B cell (primary cell): ENCODE measurements around the gene NOL4L. TPM values are rescaled to one million over a fixed set of nuclear protein-coding genes. Genes with fewer than 3 reads are reported as not detected.
A peak's percentile ranks its signal among the peaks of the same experiment; 100 is the strongest.

Experiments
- ATAC-seq: fragments of 200-7000 bp; cut with Tn5 transposase; one replicate; pipeline ENCODE4 v1.10.0; 2021; ENCODE audit warnings: low read depth, mild to moderate bottlenecking, moderate number of reproducible peaks, moderate library complexity
- CTCF ChIA-PET: fragments of 350-600 bp; sonication (Branson Sonifier 250); formaldehyde crosslinking; loops from one replicate; lab custom pipeline; 2021; ENCODE audit warnings: antibody characterized with exemption, inconsistent platforms; lab: Charles Lee
- POLR2A ChIA-PET: fragments of 350-600 bp; sonication (Branson Sonifier 250); formaldehyde crosslinking; loops from one replicate; lab custom pipeline; 2021; ENCODE audit warnings: antibody characterized with exemption; lab: Charles Lee
- DNase-seq: peaks from one replicate; pipeline ENCODE4 v3.0.0; 2013
- H2AFZ ChIP-seq: 2 replicates; pipeline ENCODE4 v1.6.1; 2012; ENCODE audit warnings: mild to moderate bottlenecking, low read depth, low read length; ENCODE audit not compliant: insufficient read depth, poor library complexity, severe bottlenecking
- H3K27ac ChIP-seq, 2 donors: 1 replicate in 1 of 2; 2 replicates in 1 of 2; pipeline ENCODE4 v1.5.1; 2012 to 2013; ENCODE audit warnings: low read length in 2 of 2, mild to moderate bottlenecking in 2 of 2, moderate library complexity in 1 of 2
- H3K27me3 ChIP-seq, 4 experiments: fragments of 200-600 bp in 1 of 4; sonication (generic) in 1 of 4; replicated peaks in 1 of 4; 1 replicate in 2 of 4; 2 replicates in 2 of 4; pipeline versions ENCODE4 v1.6.1 to v1.7.0; 2013 to 2016; ENCODE audit warnings: low read length in 3 of 4, mild to moderate bottlenecking in 2 of 4, mixed read lengths in 1 of 4, moderate library complexity in 1 of 4; ENCODE audit not compliant: insufficient read depth in 4 of 4, control insufficient read depth in 3 of 4; ENCODE audit errors: control extremely low read depth in 1 of 4
- H3K36me3 ChIP-seq, 2 experiments: replicated peaks in 1 of 2; 1 replicate in 1 of 2; 2 replicates in 1 of 2; pipeline versions ENCODE4 v1.6.1 to v1.7.1; 2013; ENCODE audit warnings: low read length in 1 of 2; ENCODE audit not compliant: insufficient read depth in 2 of 2, control insufficient read depth in 1 of 2; ENCODE audit errors: control extremely low read depth in 1 of 2, extremely low read depth in 1 of 2
- H3K4me1 ChIP-seq, 2 donors: fragments of 200-600 bp in 1 of 2; sonication (generic) in 1 of 2; 1 replicate in 1 of 2; 2 replicates in 1 of 2; pipeline versions ENCODE4 v1.5.1 to v1.6.1; 2013 to 2017; ENCODE audit warnings: low read length in 2 of 2; ENCODE audit not compliant: control insufficient read depth in 2 of 2, insufficient read depth in 2 of 2
- H3K4me2 ChIP-seq: replicated peaks from 2 replicates; pipeline ENCODE3; 2012; ENCODE audit warnings: mild to moderate bottlenecking, low read depth, low read length; ENCODE audit not compliant: poor library complexity, severe bottlenecking
- H3K4me3 ChIP-seq, 5 experiments: fragments of 200-600 bp in 1 of 5; sonication (generic) in 1 of 5; 1 replicate in 3 of 5; 2 replicates in 2 of 5; pipeline versions ENCODE4 v1.5.1 to v1.7.0; 2011 to 2016; ENCODE audit warnings: low read length in 4 of 5, mild to moderate bottlenecking in 4 of 5, low read depth in 2 of 5, control low read depth in 1 of 5, moderate library complexity in 1 of 5; ENCODE audit not compliant: insufficient read depth in 1 of 5; ENCODE audit errors: control extremely low read depth in 1 of 5, extremely low read depth in 1 of 5
- H3K79me2 ChIP-seq: fragments of 200-600 bp; sonication (generic); one replicate; pipeline ENCODE4 v1.6.0; 2016; ENCODE audit warnings: low read length; ENCODE audit not compliant: control insufficient read depth, insufficient read depth
- H3K9ac ChIP-seq: fragments of 200-600 bp; sonication (generic); 2 replicates; pipeline ENCODE4 v1.6.1; 2017; ENCODE audit warnings: mild to moderate bottlenecking, low read length, moderate library complexity
- H3K9me3 ChIP-seq, 3 donors: one replicate each; pipeline versions ENCODE4 v1.6.1 to v1.7.1; 2013; ENCODE audit warnings: low read length in 2 of 3; ENCODE audit not compliant: control insufficient read depth in 2 of 3, insufficient read depth in 1 of 3; ENCODE audit errors: control extremely low read depth in 1 of 3
- H4K20me1 ChIP-seq: 2 replicates; pipeline ENCODE4 v1.6.0; 2012; ENCODE audit warnings: mild to moderate bottlenecking, low read length; ENCODE audit not compliant: insufficient read depth, control insufficient read depth, poor library complexity, severe bottlenecking
- H3K27ac Mint-ChIP-seq: one replicate; pipeline ENCODE4 v1.8.0; 2021; ENCODE audit warnings: mixed read lengths
- H3K27me3 Mint-ChIP-seq: one replicate; pipeline ENCODE4 v1.8.0; 2021; ENCODE audit warnings: mixed read lengths
- H3K4me1 Mint-ChIP-seq: one replicate; pipeline ENCODE4 v1.8.0; 2021; ENCODE audit warnings: mixed read lengths
- H3K4me3 Mint-ChIP-seq: one replicate; pipeline ENCODE4 v1.8.0; 2021; ENCODE audit warnings: mixed read lengths
- H3K9me3 Mint-ChIP-seq: one replicate; pipeline ENCODE4 v1.8.0; 2022; ENCODE audit warnings: mixed read lengths; ENCODE audit not compliant: insufficient read depth
- EZH2 ChIP-seq: IDR thresholded peaks from 2 replicates; pipeline ENCODE4 v1.6.1; 2012; ENCODE audit warnings: borderline replicate concordance, low read depth, mild to moderate bottlenecking, moderate library complexity, low read length; ENCODE audit not compliant: insufficient read depth, poor library complexity, severe bottlenecking
- WGBS: methylation state at CpG from one replicate; pipeline ENCODE4 v1.1.5; 2013; ENCODE audit warnings: missing lambda C conversion rate; ENCODE audit not compliant: insufficient coverage; 5-methylcytosine and 5-hydroxymethylcytosine counted together
- intact Hi-C: fragments of 100-400 bp; cut with micrococcal nuclease; formaldehyde crosslinking; loops from one replicate; pipeline ENCODE4 v1.10.0; 2022
- polyA plus RNA-seq: library from polyadenylated mRNA; depleted of rRNA; stranded (reverse); fragments of >200 nt; gene quantifications from 2 replicates; pipeline ENCODE4 v1.2.3, GENCODE V29; 2012
- total RNA-seq, 2 donors: library from RNA; stranded (reverse); fragments of 120-200 nt in 1 of 2; gene quantifications; 1 replicate in 1 of 2; 2 replicates in 1 of 2; pipeline versions ENCODE4 v1.2.3 to v1.2.4, GENCODE V29; 2013 to 2022
- TF ChIP-seq, protein P1 (sequence below): fragments of 200-600 bp; IDR thresholded peaks from one replicate; pipeline ENCODE4 v1.8.0; 2022; ENCODE audit warnings: antibody characterized with exemption, mild to moderate bottlenecking

Gene NOL4L
- total and polyA plus RNA-seq, 2 donors (not counting 1 experiment from before 2014, with no cell fraction given): 6.5 to 7.9 TPM

DNA sequence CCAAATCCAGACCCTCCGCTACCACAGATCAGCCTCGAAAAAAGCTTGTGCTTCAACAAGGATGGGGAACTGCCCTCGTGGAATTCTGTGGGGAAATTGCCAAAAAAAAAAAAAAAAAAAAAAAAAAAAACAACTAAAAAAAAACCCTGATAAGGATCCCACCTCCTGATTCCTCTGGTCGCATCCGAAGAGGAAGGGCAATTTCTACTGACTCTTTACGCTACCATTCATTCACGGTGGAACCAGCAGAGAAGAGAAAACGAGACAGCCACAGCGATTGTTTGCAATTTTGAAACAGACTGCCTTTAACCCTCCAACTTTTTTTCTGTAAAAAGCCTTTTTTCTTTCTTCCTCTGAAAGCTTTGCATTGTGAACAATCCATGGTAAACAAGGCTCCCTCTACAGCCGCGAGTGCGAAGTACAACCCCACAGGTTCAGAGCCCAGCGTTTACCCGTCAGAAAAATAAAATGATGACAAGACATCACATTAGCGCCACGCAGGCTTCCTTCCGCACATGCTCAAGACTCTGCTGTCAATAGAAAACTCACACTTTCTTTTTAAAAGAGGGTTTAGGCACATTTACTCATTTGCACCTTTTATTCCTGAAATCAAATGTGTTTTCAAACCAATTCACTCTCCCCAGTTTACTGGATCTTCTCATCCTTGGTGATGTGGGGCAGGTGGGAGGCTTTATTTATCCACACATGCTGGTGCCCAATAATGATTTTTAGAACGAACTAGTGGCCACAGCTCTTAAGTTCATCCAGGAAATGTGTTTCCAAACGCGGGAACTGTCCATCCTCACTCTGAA lies 100.0 kb downstream of the NOL4L start:
- H3K9me3 ChIP-seq: peaks cover 0 to 3% (median 0%) of the 10 kb centered on the region in 3 donors
- WGBS: 4% methylated on average over 17 of the region's 20 CpGs
- CTCF ChIA-PET: interaction anchor here (0.8 to 1.2 kb wide), 7 partner anchors 12 to 176 kb away, joined by 3 to 6 read pairs (median 3); no protein-coding TSS in a partner anchor

More for the DNA sequence above, 100.0 kb downstream of the NOL4L start:
- H3K36me3 ChIP-seq: no peaks in the 10 kb centered on the region
- H3K4me3 ChIP-seq: peak overlapping the region; percentile 45 to 69 (median 61)
- DNase-seq (peak; percentile 80), ATAC-seq (peak; percentile 82)
- peaks cover 14% of the 10 kb centered on the region for H3K4me1 Mint-ChIP-seq
- H3K79me2 ChIP-seq: peaks cover 5% of the 10 kb centered on the region
- TF ChIP-seq EZH2: no peak
- TF ChIP-seq, protein P1, sequence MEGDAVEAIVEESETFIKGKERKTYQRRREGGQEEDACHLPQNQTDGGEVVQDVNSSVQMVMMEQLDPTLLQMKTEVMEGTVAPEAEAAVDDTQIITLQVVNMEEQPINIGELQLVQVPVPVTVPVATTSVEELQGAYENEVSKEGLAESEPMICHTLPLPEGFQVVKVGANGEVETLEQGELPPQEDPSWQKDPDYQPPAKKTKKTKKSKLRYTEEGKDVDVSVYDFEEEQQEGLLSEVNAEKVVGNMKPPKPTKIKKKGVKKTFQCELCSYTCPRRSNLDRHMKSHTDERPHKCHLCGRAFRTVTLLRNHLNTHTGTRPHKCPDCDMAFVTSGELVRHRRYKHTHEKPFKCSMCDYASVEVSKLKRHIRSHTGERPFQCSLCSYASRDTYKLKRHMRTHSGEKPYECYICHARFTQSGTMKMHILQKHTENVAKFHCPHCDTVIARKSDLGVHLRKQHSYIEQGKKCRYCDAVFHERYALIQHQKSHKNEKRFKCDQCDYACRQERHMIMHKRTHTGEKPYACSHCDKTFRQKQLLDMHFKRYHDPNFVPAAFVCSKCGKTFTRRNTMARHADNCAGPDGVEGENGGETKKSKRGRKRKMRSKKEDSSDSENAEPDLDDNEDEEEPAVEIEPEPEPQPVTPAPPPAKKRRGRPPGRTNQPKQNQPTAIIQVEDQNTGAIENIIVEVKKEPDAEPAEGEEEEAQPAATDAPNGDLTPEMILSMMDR: peak; percentile 81
- H3K27me3 Mint-ChIP-seq: peaks cover 5% of the 10 kb centered on the region
- H3K9me3 Mint-ChIP-seq: no peaks in the 10 kb centered on the region
- peaks cover 0 to 10% (median 2%) of the 10 kb centered on the region in 4 experiments for H3K27me3 ChIP-seq
- peak overlapping the region; percentile 60 for H2AFZ ChIP-seq
- H3K9ac ChIP-seq: peak overlapping the region; percentile 67
- POLR2A ChIA-PET: no interaction called here
- peak overlapping the region; percentile 97 for H3K4me3 Mint-ChIP-seq
- intact Hi-C loops: loop anchor here (1.0 to 10.0 kb wide), 3 partner anchors 148 to 280 kb away; partner anchors contain the start of genes DNMT3B and KIF3B
- peak overlapping the region; percentile 96 for H3K4me2 ChIP-seq
- no peaks in the 10 kb centered on the region for H4K20me1 ChIP-seq
- peaks cover 14 to 23% of the 10 kb centered on the region in 2 donors for H3K4me1 ChIP-seq
- no peak overlapping the region for H3K27ac ChIP-seq
- H3K27ac Mint-ChIP-seq: peak overlapping the region; percentile 89
